Mononuclear cell (primary cell): ENCODE data around the gene LRRC8E. TPM values are rescaled to one million over a fixed set of nuclear protein-coding genes. Genes with fewer than 3 reads are reported as not detected.
A peak's percentile ranks its signal among the peaks of the same experiment; 100 is the strongest.

Experiments used
- H3K27me3 ChIP-seq: 2 replicates; pipeline ENCODE4 v1.6.0; 2011; ENCODE audit warnings: low read length, control low read depth; ENCODE audit not compliant: insufficient read depth
- H3K4me1 ChIP-seq: 2 replicates; pipeline ENCODE4 v1.5.1; 2011; ENCODE audit warnings: mild to moderate bottlenecking, low read length, control low read depth; ENCODE audit not compliant: insufficient read depth
- H3K4me3 ChIP-seq: 2 replicates; pipeline ENCODE4 v1.5.1; 2011; ENCODE audit warnings: mild to moderate bottlenecking, low read length, moderate library complexity
- H3K9me3 ChIP-seq: 2 replicates; pipeline ENCODE4 v1.5.1; 2011; ENCODE audit warnings: low read depth, mild to moderate bottlenecking, control low read depth, low read length
- total RNA-seq: library from RNA; depleted of rRNA; stranded (reverse); fragments of >200 nt; gene quantifications from one replicate; pipeline ENCODE4 v1.2.3, GENCODE V29; 2012

Gene LRRC8E
- total RNA-seq, 1 donor = not detected

DNA sequence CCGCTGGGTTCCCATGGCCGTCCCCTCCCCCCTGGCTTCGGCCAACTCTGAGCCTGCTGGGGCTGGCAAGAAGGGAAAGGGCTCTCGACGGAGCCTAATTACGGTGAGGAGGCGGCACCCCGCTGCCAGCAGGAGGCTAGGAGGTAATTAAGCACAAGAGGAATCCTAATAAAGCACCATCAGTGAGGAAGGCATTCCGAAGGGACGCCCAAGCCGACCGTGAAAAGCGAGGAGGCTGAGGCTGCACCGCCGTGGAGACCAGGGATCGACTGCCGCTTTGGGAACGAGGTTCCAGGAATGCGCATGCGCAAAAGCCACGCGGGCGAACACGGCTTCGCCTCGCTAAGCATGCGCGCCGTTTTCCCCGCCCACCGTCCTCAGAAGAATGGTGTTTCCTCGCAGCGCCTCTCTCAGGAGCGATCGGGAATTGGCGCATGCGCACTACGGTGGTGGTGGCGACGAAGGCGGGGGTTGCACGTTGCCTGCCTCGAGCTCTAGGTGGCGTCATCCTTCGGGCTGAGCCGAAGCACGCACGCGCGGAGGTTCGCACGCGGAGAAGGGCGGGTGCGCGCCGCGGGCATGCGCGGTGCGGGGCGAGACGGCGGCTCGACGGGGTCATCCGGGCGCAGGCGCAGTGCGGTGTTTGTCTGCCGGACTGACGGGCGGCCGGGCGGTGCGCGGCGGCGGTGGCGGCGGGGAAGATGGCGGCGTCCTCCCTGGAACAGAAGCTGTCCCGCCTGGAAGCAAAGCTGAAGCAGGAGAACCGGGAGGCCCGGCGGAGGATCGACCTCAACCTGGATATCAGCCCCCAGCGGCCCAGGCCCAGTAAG is 15.1 kb downstream of the LRRC8E start, which contains the start of gene MAP2K7:
TSS of gene MAP2K7 (plus strand) at position 634 of the 830 bp plus-strand sequence. CDS start at position 702, 68 bp downstream.
- H3K4me3 ChIP-seq = peak within 1 kb of the TSS; percentile 63
- H3K9me3 ChIP-seq = no peaks in the 10 kb centered on the region
- H3K4me1 ChIP-seq = peaks cover 31% of the 10 kb centered on the region
- no peaks in the 10 kb centered on the region for H3K27me3 ChIP-seq

DNA sequence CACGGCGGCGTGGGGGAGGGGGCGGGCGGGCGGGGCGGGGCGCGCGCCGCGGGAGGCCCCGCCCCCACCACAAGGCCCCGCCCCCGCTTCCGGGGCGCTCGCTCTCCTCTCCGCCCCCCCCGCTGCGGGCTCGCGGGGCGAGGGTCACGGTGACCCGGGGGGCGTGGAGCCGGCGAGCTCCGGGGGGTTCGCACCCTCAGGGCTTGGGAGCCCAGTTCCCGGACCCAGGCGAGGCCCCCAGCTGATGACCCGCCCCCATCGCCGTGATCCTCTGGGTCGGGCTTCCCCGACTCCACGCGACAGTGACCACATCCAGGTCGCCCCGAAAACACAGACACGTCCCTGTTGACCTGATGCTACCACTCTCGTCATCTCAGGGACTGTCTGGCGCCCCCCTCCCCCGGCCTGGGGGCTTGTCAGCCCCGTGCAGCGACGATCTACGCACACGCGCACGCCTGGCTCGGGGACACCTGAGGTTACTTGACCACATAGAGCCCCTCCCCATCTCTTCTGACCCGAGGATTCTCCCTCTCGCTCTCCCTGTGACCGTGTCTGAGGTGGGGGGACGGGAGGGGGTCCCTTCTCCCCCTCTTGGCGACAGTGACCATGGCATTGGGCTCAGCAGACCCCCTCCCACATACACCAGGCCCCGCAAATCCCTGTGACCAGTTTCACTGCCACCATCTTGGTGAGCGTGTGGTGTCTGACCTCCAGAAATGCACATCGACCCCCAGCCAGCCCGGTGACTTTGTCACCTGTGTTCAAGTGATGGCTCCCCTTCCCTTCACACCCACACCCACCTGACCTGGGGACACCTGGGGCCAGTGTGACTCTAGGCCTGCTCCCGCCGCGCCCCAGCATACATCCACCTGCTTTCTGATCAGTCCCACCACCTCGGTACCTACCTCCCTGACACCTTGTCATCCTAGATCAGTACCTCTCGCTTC is 16.0 kb downstream of the LRRC8E start:
- H3K9me3 ChIP-seq = no peaks in the 10 kb centered on the region
- H3K27me3 ChIP-seq = no peaks in the 10 kb centered on the region
- H3K4me3 ChIP-seq = peak overlapping the region; percentile 63
- peaks cover 31% of the 10 kb centered on the region for H3K4me1 ChIP-seq

DNA sequence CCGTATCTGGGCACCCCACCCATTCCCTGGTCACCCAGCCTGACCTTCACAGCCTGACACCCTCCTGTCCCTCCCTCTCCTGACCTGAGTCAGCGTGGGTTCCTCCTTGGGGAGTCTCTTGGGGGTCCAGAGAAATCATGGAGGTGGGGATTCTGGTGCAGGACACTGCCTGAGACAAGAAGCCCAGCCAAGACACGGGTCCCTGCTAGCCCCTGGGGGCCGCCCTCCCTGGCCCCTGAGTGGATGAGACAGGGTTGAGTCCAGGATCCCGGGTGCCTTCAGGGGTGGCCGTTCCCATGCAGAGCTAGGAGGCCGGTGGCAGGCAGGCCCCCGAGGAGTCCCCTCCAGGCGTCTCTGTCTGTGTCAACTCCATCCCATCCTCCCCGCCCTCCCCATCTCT is 17.0 kb downstream of the LRRC8E start:
- peaks cover 31% of the 10 kb centered on the region for H3K4me1 ChIP-seq
- H3K27me3 ChIP-seq = no peaks in the 10 kb centered on the region
- no peaks in the 10 kb centered on the region for H3K9me3 ChIP-seq
- no peak overlapping the region for H3K4me3 ChIP-seq

DNA sequence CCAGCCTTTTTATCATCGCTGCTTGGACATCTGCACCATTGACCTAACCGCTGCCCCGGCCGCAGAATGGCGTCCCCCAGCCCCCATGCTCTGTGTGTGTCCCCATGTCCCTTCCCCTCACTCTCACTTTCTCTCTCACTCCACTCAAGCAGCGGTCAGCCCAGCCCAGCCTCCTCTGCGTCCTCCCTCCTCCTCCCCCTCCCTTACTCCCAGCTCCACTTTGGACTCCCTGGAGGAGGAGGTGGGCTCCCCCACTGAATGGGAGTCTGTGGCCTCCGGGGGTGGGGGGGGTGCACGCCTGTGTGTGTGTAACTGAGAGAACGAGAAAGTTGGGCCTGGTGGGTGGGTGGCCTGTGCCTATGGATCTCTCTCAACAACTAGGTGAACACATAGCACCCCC is 17.5 kb downstream of the LRRC8E start:
- no peaks in the 10 kb centered on the region for H3K27me3 ChIP-seq
- peaks cover 31% of the 10 kb centered on the region for H3K4me1 ChIP-seq
- no peak overlapping the region for H3K4me3 ChIP-seq
- no peaks in the 10 kb centered on the region for H3K9me3 ChIP-seq

DNA sequence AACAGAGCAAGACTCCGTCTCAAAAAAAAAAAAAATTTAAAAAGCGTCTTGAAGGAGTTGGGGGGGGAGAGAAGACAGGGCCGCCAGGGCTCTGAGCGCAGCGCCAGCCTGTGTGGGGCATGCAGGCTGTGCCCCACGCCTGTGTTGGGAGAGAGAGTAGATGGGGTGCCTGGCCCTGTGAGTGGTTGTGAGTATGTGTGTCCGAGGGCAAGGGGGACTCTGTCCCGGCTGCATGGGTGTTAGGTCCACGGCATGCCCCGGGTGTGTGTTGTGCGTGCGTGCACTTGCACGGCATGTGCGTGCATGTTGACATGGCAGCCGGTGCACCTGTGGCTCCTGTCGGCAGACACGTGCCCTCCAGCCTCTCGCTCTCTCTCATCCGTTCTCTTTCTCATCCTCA is 18.8 kb downstream of the LRRC8E start:
- Histone ChIP-seq H3K9me3 (no peaks in the 10 kb centered on the region), H3K4me3 (no peak overlapping the region), H3K27me3 (no peaks in the 10 kb centered on the region), H3K4me1 (peaks cover 31% of the 10 kb centered on the region)

DNA sequence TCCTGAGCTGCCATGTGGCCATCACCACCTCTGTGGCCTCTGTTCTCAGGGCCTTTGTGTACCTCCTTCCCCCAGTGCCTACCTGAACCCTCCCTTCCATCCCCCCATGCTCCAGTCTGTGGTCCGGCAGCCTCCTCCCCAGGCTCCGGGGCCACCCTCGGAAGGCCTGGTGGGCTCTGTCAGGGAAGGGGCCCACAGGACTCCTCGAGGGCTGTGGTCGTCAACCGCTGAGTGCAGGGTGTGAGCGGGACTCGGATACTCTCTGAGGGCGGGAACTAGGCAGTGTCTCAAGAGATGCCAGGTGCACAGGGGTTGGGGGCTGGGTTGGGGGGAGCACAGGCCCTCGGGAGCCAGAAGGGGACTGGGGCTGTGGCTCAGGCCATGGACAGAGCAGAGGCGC is 19.2 kb downstream of the LRRC8E start:
- Histone ChIP-seq H3K9me3 (no peaks in the 10 kb centered on the region), H3K4me1 (peaks cover 29% of the 10 kb centered on the region), H3K4me3 (no peak overlapping the region), H3K27me3 (no peaks in the 10 kb centered on the region)

DNA sequence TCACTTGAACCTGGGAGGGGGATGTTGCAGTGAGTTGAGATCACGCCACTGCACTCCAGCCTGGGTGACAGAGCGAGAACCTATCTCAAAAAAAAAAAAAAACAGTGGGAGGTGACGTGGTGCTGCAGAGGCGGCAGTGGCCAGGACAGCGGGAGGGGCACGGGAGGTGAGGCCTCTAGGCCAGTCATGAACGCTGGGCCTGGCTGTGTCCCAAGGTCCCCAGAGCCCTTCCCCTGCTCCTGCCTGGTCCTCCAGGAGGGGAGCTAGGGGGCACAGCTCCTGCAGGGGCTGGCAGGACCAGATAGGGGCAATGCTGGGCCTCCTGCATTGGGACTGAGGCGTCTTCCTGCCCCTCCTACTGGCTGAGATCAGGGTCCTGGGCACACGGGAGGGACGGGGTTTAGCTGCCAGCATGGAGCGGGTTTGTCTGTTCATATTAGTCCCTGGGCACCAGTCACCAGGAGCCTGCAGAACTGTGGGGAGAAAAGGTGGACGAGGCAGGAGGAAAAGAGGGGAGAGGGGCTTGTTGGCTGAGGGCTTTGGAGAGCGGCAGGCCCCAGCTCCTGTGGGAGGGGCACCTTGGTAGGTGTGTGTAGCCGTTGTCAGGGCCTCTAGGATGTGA is 19.9 kb downstream of the LRRC8E start:
- H3K9me3 ChIP-seq = no peaks in the 10 kb centered on the region
- H3K27me3 ChIP-seq = no peaks in the 10 kb centered on the region
- H3K4me3 ChIP-seq = no peak overlapping the region
- peaks cover 22% of the 10 kb centered on the region for H3K4me1 ChIP-seq

DNA sequence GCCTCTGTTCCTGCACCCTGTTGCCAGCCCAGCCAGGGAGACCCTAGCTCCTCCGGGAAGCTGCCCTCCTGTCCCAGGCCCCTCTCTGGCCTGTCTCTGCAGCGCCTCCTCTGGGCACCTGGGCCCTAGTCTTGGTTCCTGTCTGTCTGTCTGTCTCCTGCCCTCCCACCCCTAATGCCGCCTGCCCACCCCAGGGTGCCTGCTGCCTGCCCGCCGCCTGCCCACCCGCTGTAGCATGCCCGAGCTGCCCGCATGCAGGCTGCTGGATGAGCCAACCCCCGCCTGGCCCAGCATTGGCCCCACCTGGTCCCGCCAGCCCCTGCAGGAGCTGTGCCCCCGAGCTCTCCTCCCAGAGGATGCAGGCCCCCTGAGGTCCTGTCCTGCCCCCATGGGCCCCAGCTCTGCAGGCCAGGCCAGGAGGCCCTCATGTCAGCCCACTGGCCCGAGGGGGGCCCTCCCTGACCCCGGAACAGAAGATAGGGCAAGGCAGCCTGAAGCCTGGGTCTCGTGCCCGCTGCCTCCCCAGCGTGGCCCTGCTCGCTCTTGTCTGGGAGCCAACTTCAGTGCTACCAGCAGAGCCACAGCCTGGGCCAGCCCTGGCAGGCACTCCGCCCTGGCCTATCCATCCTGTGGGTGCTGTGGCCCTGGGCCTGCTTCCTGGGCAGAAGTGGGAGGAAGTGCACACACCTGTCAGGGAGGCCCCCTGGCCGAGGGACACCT is 20.6 kb downstream of the LRRC8E start:
- no peak overlapping the region for H3K4me3 ChIP-seq
- H3K4me1 ChIP-seq = peaks cover 21% of the 10 kb centered on the region
- H3K27me3 ChIP-seq = no peaks in the 10 kb centered on the region

DNA sequence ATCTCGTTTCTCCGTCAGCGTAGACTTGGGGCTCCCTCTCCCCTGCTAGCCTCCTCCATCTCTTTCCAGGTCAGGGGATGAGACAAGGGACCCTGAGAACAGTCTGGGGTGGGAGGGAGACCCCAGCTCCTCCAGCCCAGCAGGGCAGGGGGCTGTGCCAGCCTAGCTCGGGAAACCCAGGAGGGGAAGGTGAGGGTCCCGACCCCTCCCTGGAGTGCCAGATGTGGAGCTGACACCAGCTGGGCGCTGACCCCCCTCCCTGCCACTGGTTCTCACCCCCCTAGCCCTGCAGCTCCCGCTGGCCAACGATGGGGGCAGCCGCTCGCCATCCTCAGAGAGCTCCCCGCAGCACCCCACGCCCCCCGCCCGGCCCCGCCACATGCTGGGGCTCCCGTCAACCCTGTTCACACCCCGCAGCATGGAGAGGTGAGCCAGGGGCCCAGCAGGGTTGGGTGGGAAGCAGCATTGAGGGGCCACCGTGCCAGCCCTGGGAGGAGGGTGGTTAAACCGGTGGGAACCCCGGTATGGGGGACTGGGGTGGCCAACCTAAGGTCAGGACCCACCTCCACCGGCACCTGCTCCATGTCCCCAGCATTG is 21.3 kb downstream of the LRRC8E start:
- H3K4me1 ChIP-seq = peaks cover 16% of the 10 kb centered on the region
- no peak overlapping the region for H3K4me3 ChIP-seq
- no peaks in the 10 kb centered on the region for H3K27me3 ChIP-seq
- H3K9me3 ChIP-seq = no peaks in the 10 kb centered on the region

More for the DNA sequence above, 20.6 kb downstream of the LRRC8E start:
- H3K9me3 ChIP-seq = no peaks in the 10 kb centered on the region

DNA sequence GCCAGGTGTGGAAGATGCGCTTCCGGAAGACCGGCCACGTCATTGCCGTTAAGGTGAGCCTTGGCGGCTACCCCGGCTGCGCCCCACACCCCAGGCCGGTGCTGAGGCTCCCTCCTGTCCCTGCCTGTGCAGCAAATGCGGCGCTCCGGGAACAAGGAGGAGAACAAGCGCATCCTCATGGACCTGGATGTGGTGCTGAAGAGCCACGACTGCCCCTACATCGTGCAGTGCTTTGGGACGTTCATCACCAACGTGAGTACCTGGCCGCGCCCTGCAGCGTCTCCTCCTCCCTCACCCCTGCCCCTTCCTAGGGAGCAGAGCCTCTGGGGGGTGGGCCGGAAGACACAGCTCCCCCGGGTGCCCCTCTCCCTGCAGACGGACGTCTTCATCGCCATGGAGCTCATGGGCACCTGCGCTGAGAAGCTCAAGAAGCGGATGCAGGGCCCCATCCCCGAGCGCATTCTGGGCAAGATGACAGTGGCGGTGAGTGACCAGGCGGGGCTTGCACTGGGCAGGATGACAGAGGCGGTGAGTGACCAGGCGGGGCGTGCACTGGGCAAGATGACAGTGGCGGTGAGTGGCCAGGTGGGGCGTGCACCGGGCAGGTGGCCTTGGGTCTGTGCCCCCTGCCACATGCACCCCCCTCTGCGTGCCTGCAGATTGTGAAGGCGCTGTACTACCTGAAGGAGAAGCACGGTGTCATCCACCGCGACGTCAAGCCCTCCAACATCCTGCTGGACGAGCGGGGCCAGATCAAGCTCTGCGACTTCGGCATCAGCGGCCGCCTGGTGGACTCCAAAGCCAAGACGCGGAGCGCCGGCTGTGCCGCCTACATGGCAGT is 22.2 kb downstream of the LRRC8E start:
- peaks cover 8% of the 10 kb centered on the region for H3K4me1 ChIP-seq
- no peaks in the 10 kb centered on the region for H3K9me3 ChIP-seq
- no peak overlapping the region for H3K4me3 ChIP-seq
- peaks cover 3% of the 10 kb centered on the region for H3K27me3 ChIP-seq

DNA sequence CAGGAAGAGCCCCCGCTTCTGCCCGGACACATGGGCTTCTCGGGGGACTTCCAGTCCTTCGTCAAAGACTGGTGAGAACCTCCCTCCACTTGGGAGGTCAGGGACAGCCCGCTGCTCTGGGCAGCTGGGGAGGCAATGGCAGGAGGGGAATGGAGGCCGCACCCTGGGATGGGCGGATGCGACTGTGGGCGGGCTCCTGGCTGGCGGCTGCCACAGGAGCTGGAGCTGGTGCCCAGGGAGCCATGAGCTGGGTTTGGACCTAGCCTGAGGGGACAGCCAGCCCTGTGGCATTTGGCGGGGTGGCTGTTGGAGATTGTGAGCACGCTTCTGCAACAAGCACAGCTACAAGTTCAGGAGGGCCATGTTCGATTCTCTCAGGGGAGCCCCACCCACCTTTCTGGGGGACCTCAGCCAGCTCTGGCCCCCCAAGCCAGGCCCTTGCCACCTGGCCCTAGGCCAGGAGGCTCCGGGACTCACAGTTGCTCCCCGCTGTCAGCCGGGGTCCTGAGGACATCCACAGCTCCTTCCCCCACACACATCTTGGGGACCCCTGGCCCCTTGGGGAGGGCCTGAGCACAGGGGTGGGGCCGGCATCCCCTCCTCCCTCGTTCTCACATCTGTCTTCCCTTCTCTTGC is 23.3 kb downstream of the LRRC8E start:
- peaks cover 9% of the 10 kb centered on the region for H3K27me3 ChIP-seq

DNA sequence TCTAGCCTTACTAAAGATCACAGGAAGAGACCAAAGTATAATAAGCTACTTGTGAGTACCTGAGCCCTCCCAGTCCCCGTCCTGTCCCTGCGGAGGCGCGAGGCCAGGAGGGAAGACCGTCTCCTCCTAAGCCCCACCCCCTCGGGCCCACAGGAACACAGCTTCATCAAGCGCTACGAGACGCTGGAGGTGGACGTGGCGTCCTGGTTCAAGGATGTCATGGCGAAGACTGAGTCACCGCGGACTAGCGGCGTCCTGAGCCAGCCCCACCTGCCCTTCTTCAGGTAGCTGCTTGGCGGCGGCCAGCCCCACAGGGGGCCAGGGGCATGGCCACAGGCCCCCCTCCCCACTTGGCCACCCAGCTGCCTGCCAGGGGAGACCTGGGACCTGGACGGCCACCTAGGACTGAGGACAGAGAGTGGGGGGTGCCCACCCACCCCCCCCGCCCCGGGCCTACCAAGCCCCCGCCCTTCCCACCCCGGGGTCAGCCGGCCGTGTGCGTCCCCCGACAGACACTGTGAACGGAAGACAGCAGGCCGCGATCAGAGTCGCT is 23.9 kb downstream of the LRRC8E start:
- Histone ChIP-seq H3K9me3 (no peaks in the 10 kb centered on the region), H3K4me1 (peaks cover 18% of the 10 kb centered on the region), H3K4me3 (no peak overlapping the region), H3K27me3 (peaks cover 12% of the 10 kb centered on the region)

More for the DNA sequence above, 23.3 kb downstream of the LRRC8E start:
- no peaks in the 10 kb centered on the region for H3K9me3 ChIP-seq
- H3K4me1 ChIP-seq = peaks cover 12% of the 10 kb centered on the region
- no peak overlapping the region for H3K4me3 ChIP-seq
